KMS-11 (cell line): ENCODE data around the gene ZNF784.
A peak's percentile ranks its signal among the peaks of the same experiment; 100 is the strongest.

Source experiments
- H2AFZ ChIP-seq: fragments of 200-600 bp; sonication (generic); 2 replicates; pipeline ENCODE4 v1.6.1; 2016; ENCODE audit warnings: antibody characterized with exemption, mixed run types, low read depth
- H3K27ac ChIP-seq: fragments of 200-600 bp; sonication (generic); 2 replicates; pipeline ENCODE4 v1.6.1; 2016; ENCODE audit warnings: mild to moderate bottlenecking, mixed run types
- H3K27me3 ChIP-seq: fragments of 200-600 bp; sonication (generic); 2 replicates; pipeline ENCODE4 v1.6.1; 2017; ENCODE audit warnings: mild to moderate bottlenecking, low read depth, mixed run types, moderate library complexity; ENCODE audit not compliant: insufficient read depth
- H3K36me3 ChIP-seq: fragments of 200-600 bp; sonication (generic); 2 replicates; pipeline ENCODE4 v1.6.1; 2017; ENCODE audit warnings: mild to moderate bottlenecking, mixed run types; ENCODE audit not compliant: insufficient read depth
- H3K4me1 ChIP-seq: fragments of 200-600 bp; sonication (generic); 2 replicates; pipeline ENCODE4 v1.6.1; 2016; ENCODE audit warnings: mild to moderate bottlenecking, low read depth, mixed run types; ENCODE audit not compliant: poor library complexity, severe bottlenecking
- H3K4me2 ChIP-seq: fragments of 200-600 bp; sonication (generic); 2 replicates; pipeline ENCODE4 v1.7.0; 2016; ENCODE audit warnings: mild to moderate bottlenecking, mixed run types
- H3K4me3 ChIP-seq: fragments of 200-600 bp; sonication (generic); IDR thresholded peaks from 2 replicates; pipeline ENCODE4 v1.6.1; 2017; ENCODE audit warnings: low read depth, low read length, mixed read lengths; ENCODE audit not compliant: insufficient read depth
- H3K79me2 ChIP-seq: fragments of 200-600 bp; sonication (generic); 2 replicates; pipeline ENCODE4 v1.6.1; 2016; ENCODE audit warnings: low read depth, mixed run types; ENCODE audit not compliant: insufficient read depth
- H3K9ac ChIP-seq: fragments of 200-600 bp; sonication (generic); 2 replicates; pipeline ENCODE4 v1.6.1; 2016; ENCODE audit warnings: mild to moderate bottlenecking, mixed run types
- H4K20me1 ChIP-seq: fragments of 200-600 bp; sonication (generic); 2 replicates; pipeline ENCODE4 v1.6.1; 2016; ENCODE audit warnings: mild to moderate bottlenecking, mixed run types; ENCODE audit not compliant: insufficient read depth
- CTCF ChIP-seq: fragments of 200-600 bp; sonication (generic); conservative IDR thresholded peaks from 2 replicates; pipeline ENCODE4 v1.6.1; 2017; ENCODE audit warnings: low read depth, mild to moderate bottlenecking, antibody characterized with exemption, low read length, moderate library complexity, mixed read lengths

ZNF784 gene

GRCh38 chr19:55646889-55647731 lies 22.7 kb upstream of the ZNF784 start:
- Histone ChIP-seq H3K4me2 (peak overlapping the region; percentile 9; the same call in 1 of the 2 replicates), H3K4me1 (peaks cover 16% of the 10 kb centered on the region), H3K79me2 (peaks cover 35% of the 10 kb centered on the region), H2AFZ (no peak overlapping the region), H3K36me3 (no peaks in the 10 kb centered on the region), H3K4me3 (no peak overlapping the region), H4K20me1 (no peaks in the 10 kb centered on the region), H3K27ac (no peak overlapping the region), H3K27me3 (no peaks in the 10 kb centered on the region), H3K9ac (no peak overlapping the region)
- TF ChIP-seq CTCF: no peak

GRCh38 chr19:55645512-55645881 lies 21.1 kb upstream of the ZNF784 start:
- Histone ChIP-seq H3K4me1 (peaks cover 16% of the 10 kb centered on the region), H3K27me3 (no peaks in the 10 kb centered on the region), H4K20me1 (no peaks in the 10 kb centered on the region), H3K36me3 (no peaks in the 10 kb centered on the region), H3K4me3 (no peak overlapping the region), H3K79me2 (peaks cover 36% of the 10 kb centered on the region), H3K27ac (no peak overlapping the region), H2AFZ (no peak overlapping the region), H3K4me2 (no peak overlapping the region), H3K9ac (no peak overlapping the region)
- no peak for TF ChIP-seq CTCF

- H3K4me1 ChIP-seq: peaks cover 16% of the 10 kb centered on the region
- no peak for TF ChIP-seq CTCF
- peaks cover 36% of the 10 kb centered on the region for H3K79me2 ChIP-seq
- H4K20me1 ChIP-seq: no peaks in the 10 kb centered on the region
- H3K27me3 ChIP-seq: no peaks in the 10 kb centered on the region
- H2AFZ ChIP-seq: no peak overlapping the region
- no peaks in the 10 kb centered on the region for H3K36me3 ChIP-seq
- H3K27ac ChIP-seq: no peak overlapping the region
- H3K9ac ChIP-seq: peak overlapping the region; percentile 87; the same call in 1 of the 2 replicates
- H3K4me2 ChIP-seq: peak overlapping the region; percentile 76
- H3K4me3 ChIP-seq: no peak overlapping the region
These were observed 20.6 kb upstream of the ZNF784 start for GRCh38 chr19:55644842-55645511.

- Histone ChIP-seq H2AFZ (no peak overlapping the region), H3K4me1 (peaks cover 16% of the 10 kb centered on the region), H4K20me1 (no peaks in the 10 kb centered on the region), H3K27ac (peak overlapping the region; percentile 81), H3K4me2 (peak overlapping the region; percentile 76), H3K4me3 (no peak overlapping the region), H3K27me3 (no peaks in the 10 kb centered on the region), H3K9ac (peak overlapping the region; percentile 87), H3K36me3 (no peaks in the 10 kb centered on the region), H3K79me2 (peaks cover 36% of the 10 kb centered on the region)
- no peak for TF ChIP-seq CTCF
These were observed 19.9 kb upstream of the ZNF784 start for GRCh38 chr19:55644191-55644833.
